Gastroesophageal sphincter (tissue), 4 donors: ENCODE measurements around the gene CD4. TPM values are rescaled to one million over a fixed set of nuclear protein-coding genes. Genes with fewer than 3 reads are reported as not detected.

Experiments
- ATAC-seq: fragments of 150-250 bp; one replicate; pipeline ENCODE4 v1.9.1; 2016; ENCODE audit warnings: mild to moderate bottlenecking, moderate library complexity
- H3K27ac ChIP-seq, 4 donors: fragments of 200-600 bp; sonication (generic) in 3 of 4; 1 replicate in 3 of 4; 2 replicates in 1 of 4; pipeline ENCODE4 v1.5.1; 2016 to 2019
- H3K27me3 ChIP-seq: fragments of 200-600 bp; sonication (generic); one replicate; pipeline ENCODE4 v1.5.1; 2019
- H3K36me3 ChIP-seq, 2 donors: fragments of 200-600 bp; sonication (generic); one replicate each; pipeline ENCODE4 v1.5.1; 2019; ENCODE audit warnings: control low read depth in 1 of 2
- H3K4me1 ChIP-seq, 3 donors: fragments of 200-600 bp; sonication (generic); 1 replicate in 2 of 3; 2 replicates in 1 of 3; pipeline ENCODE4 v1.5.1; 2016 to 2019; ENCODE audit warnings: control low read depth in 2 of 3
- H3K4me3 ChIP-seq, 2 donors: fragments of 200-600 bp; sonication (generic); one replicate each; pipeline ENCODE4 v1.5.1; 2019; ENCODE audit warnings: mild to moderate bottlenecking in 1 of 2, moderate library complexity in 1 of 2
- H3K9me3 ChIP-seq, 3 donors: fragments of 200-600 bp; sonication (generic); one replicate each; pipeline ENCODE4 v1.5.1; 2017 to 2019; ENCODE audit warnings: control low read depth in 2 of 3
- CTCF ChIP-seq, 4 experiments: fragments of 200-600 bp in 2 of 4; fragments of 450-650 bp in 2 of 4; sonication (generic) in 1 of 4; IDR thresholded peaks; one replicate each; pipeline ENCODE4 v1.5.1; 2017 to 2019; ENCODE audit warnings: antibody characterized with exemption in 4 of 4, mild to moderate bottlenecking in 2 of 4, moderate library complexity in 2 of 4
- EP300 ChIP-seq: sonication (generic); formaldehyde crosslinking; IDR thresholded peaks from one replicate; pipeline ENCODE4 v1.6.1; 2017; ENCODE audit warnings: antibody characterized with exemption, mild to moderate bottlenecking
- POLR2A ChIP-seq, 2 donors: fragments of 450-650 bp; IDR thresholded peaks; one replicate each; pipeline ENCODE4 v1.6.1; 2017; ENCODE audit warnings: antibody characterized with exemption in 2 of 2, mild to moderate bottlenecking in 2 of 2, moderate library complexity in 1 of 2
- POLR2AphosphoS5 ChIP-seq: sonication (generic); formaldehyde crosslinking; IDR thresholded peaks from one replicate; pipeline ENCODE4 v1.6.1; 2017; ENCODE audit warnings: antibody characterized with exemption
- WGBS, 2 donors: methylation state at CpG; one replicate each; pipeline ENCODE4 v1.1.5; 2018; ENCODE audit warnings: low coverage in 1 of 2; 5-methylcytosine and 5-hydroxymethylcytosine counted together
- total RNA-seq, 4 donors: library from RNA; depleted of rRNA; stranded (reverse); fragments of >200 nt; gene quantifications; one replicate each; pipeline ENCODE4 v1.1.0, GENCODE V29; 2016

CD4 gene
- total RNA-seq, 4 donors from 2014 or later, result 2.6 to 15.2 (median 9.1) TPM

- ATAC-seq, result no peak
- WGBS, 2 donors, result 47 to 74% methylated on average over 2 of the region's 12 CpGs
- Histone ChIP-seq H3K27me3 (peaks cover 31% of the 10 kb centered on the region), H3K27ac (no peak overlapping the region), H3K9me3 (no peaks in the 10 kb centered on the region), H3K36me3 (no peaks in the 10 kb centered on the region), H3K4me1 (peaks cover 0 to 66% (median 37%) of the 10 kb centered on the region in 3 donors), H3K4me3 (no peak overlapping the region)
- TF ChIP-seq POLR2AphosphoS5 (no peak), EP300 (no peak), CTCF (IDR thresholded peaks at IDR 0.05) (no peak), POLR2A (IDR thresholded peaks at IDR 0.05) (no peak)
Measured at GRCh38 chr12:6823182-6824084, 34.1 kb downstream of the CD4 start.

- H3K4me1 ChIP-seq, result peaks cover 0 to 70% (median 37%) of the 10 kb centered on the region in 3 donors
- no peak for ATAC-seq
- no peaks in the 10 kb centered on the region for H3K36me3 ChIP-seq
- no peak overlapping the region for H3K27ac ChIP-seq
- H3K9me3 ChIP-seq, result no peaks in the 10 kb centered on the region
- H3K27me3 ChIP-seq, result peaks cover 31% of the 10 kb centered on the region
- WGBS, 2 donors, result 82 to 95% methylated on average over 8 of the region's 37 CpGs
- no peak for TF ChIP-seq CTCF (IDR thresholded peaks at IDR 0.05)
- no peak for TF ChIP-seq POLR2A (IDR thresholded peaks at IDR 0.05)
- no peak for TF ChIP-seq POLR2AphosphoS5
- no peak for TF ChIP-seq EP300
- H3K4me3 ChIP-seq, result no peak overlapping the region
Measured at GRCh38 chr12:6824085-6824775, 34.9 kb downstream of the CD4 start.

- WGBS, 2 donors, result 41 to 64% methylated on average over 7 to 12 of the region's 12 CpGs
- Histone ChIP-seq H3K36me3 (peaks cover 0 to under 1% of the 10 kb centered on the region in 2 donors), H3K27ac (peak overlapping the region in 1 of 4 donors; percentile 12), H3K9me3 (no peaks in the 10 kb centered on the region), H3K4me1 (peaks cover 0 to 77% (median 44%) of the 10 kb centered on the region in 3 donors), H3K27me3 (peaks cover 31% of the 10 kb centered on the region), H3K4me3 (peak overlapping the region in 1 of 2 donors; percentile 18)
- no peak for TF ChIP-seq EP300
- TF ChIP-seq CTCF (IDR thresholded peaks at IDR 0.05), result no peak
- no peak for TF ChIP-seq POLR2A (IDR thresholded peaks at IDR 0.05)
- TF ChIP-seq POLR2AphosphoS5, result no peak
- ATAC-seq, result no peak
Measured at GRCh38 chr12:6824901-6825381, 35.6 kb downstream of the CD4 start.

GRCh38 chr12:6825398-6826124 lies 36.2 kb downstream of the CD4 start:
- peaks cover 0 to 83% (median 47%) of the 10 kb centered on the region in 3 donors for H3K4me1 ChIP-seq
- H3K27me3 ChIP-seq, result peaks cover 31% of the 10 kb centered on the region
- no peak for TF ChIP-seq POLR2AphosphoS5
- TF ChIP-seq CTCF (IDR thresholded peaks at IDR 0.05), result peak in 3 of 4 experiments; percentile 93 to 96 (median 96)
- WGBS, 2 donors, result 0% methylated on average over 1 of the region's 19 CpGs; no CpG with 5 or more reads in 1 of the 2 donors
- H3K27ac ChIP-seq, result peak overlapping the region in 1 of 4 donors; percentile 12
- H3K9me3 ChIP-seq, result no peaks in the 10 kb centered on the region
- H3K36me3 ChIP-seq, result peaks cover 0 to 6% of the 10 kb centered on the region in 2 donors
- ATAC-seq, result peak; percentile 64
- peak overlapping the region in 1 of 2 donors; percentile 18 for H3K4me3 ChIP-seq
